Left ventricle myocardium inferior (tissue), 1 donor: ENCODE data around the gene FGF6. TPM values are rescaled to one million over a fixed set of nuclear protein-coding genes. Genes with fewer than 3 reads are reported as not detected.

Experiments
- DNase-seq: peaks from one replicate; pipeline ENCODE4 v3.0.0-alpha.2; 2020
- H3K27ac ChIP-seq: fragments of 200-600 bp; replicated peaks from 2 replicates; pipeline ENCODE4 v1.8.0; 2021
- H3K27me3 ChIP-seq: fragments of 200-600 bp; 2 replicates; pipeline ENCODE4 v1.8.0; 2021; ENCODE audit warnings: low read depth
- H3K36me3 ChIP-seq: fragments of 200-600 bp; 2 replicates; pipeline ENCODE4 v1.8.0; 2021
- H3K4me1 ChIP-seq: fragments of 200-600 bp; 2 replicates; pipeline ENCODE4 v1.8.0; 2021
- H3K4me3 ChIP-seq: fragments of 200-600 bp; 2 replicates; pipeline ENCODE4 v1.8.0; 2021; ENCODE audit warnings: mild to moderate bottlenecking, moderate library complexity
- H3K9me3 ChIP-seq: fragments of 200-600 bp; replicated peaks from 2 replicates; pipeline ENCODE4 v1.8.0; 2021
- intact Hi-C: fragments of 100-400 bp; cut with micrococcal nuclease; formaldehyde crosslinking; loops from one replicate; pipeline ENCODE4 v1.11.0; 2022
- total RNA-seq: library from RNA; stranded (reverse); fragmentation: NEBNext Ultra II Directional; extraction: Animal tissue kit (Norgen Biotek cat#: 25700); gene quantifications from one replicate; pipeline ENCODE4 v1.2.1, GENCODE V29; 2021
- TF ChIP-seq, protein P1 (sequence below): fragments of 200-600 bp; IDR thresholded peaks from 2 replicates; pipeline ENCODE4 v1.8.0; 2021; ENCODE audit warnings: antibody characterized with exemption, mild to moderate bottlenecking, borderline replicate concordance
- donor health status: DM: no; HTN: yes; CAD: no; lungs with severe emphysema.

FGF6 gene
- total RNA-seq, 1 donor from 2014 or later, result not detected

- intact Hi-C loops, result no loop called here
- no peaks in the 10 kb centered on the region for H3K36me3 ChIP-seq
- H3K4me1 ChIP-seq, result peaks cover 15% of the 10 kb centered on the region
- H3K4me3 ChIP-seq, result no peak overlapping the region
- TF ChIP-seq, protein P1, sequence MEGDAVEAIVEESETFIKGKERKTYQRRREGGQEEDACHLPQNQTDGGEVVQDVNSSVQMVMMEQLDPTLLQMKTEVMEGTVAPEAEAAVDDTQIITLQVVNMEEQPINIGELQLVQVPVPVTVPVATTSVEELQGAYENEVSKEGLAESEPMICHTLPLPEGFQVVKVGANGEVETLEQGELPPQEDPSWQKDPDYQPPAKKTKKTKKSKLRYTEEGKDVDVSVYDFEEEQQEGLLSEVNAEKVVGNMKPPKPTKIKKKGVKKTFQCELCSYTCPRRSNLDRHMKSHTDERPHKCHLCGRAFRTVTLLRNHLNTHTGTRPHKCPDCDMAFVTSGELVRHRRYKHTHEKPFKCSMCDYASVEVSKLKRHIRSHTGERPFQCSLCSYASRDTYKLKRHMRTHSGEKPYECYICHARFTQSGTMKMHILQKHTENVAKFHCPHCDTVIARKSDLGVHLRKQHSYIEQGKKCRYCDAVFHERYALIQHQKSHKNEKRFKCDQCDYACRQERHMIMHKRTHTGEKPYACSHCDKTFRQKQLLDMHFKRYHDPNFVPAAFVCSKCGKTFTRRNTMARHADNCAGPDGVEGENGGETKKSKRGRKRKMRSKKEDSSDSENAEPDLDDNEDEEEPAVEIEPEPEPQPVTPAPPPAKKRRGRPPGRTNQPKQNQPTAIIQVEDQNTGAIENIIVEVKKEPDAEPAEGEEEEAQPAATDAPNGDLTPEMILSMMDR, result no peak
- no peaks in the 10 kb centered on the region for H3K27me3 ChIP-seq
- H3K9me3 ChIP-seq, result no peaks in the 10 kb centered on the region
- DNase-seq, result no peak
- H3K27ac ChIP-seq, result no peak overlapping the region
Measured at GRCh38 chr12:4433745-4434058, 11.9 kb downstream of the FGF6 start.

DNA sequence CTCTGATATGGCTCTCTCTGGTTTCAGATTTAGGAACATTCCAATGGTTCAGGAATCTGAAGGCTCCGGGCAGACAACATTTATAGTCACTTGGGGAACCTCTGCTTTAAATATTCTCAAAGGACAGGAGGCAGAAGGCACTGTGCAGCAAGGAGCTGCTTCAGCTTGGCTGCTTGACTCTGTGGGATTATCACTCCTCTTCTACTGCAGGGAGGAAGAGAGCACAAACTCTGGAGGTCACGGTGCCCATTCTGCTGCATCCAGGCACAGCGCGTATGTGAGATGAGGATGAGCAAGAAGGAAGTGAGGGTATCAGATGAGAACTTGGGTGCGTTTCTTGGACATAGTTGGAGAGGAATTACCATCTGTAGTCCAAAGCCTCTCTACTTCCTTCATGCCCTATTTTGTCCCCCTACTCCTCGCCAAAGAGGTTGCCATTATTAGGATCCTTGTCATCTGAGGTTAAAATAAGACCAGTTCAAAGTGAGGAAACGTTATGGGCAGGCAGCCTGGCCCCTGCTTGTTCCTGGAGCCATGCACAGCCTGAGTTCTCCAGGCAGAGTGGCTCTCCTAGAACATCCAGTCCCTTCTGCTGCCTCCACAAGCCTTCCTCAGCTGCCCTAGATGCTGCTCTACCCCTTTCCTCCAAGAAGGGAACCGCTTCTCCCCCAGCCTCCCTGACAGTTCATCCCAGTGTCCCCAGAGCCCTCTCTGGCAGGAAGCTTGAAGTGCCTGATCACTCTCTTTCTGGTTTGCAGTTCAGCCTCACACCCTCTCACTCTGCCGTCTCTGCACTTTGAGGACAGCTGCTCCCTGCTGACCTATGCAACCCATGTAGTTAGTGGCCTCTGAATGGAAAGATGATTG, 12.5 kb downstream of the FGF6 start:
- Histone ChIP-seq H3K36me3 (no peaks in the 10 kb centered on the region), H3K9me3 (no peaks in the 10 kb centered on the region), H3K27me3 (no peaks in the 10 kb centered on the region), H3K4me1 (peaks cover 15% of the 10 kb centered on the region), H3K4me3 (no peak overlapping the region), H3K27ac (no peak overlapping the region)
- TF ChIP-seq, protein P1, result no peak
- intact Hi-C loops, result no loop called here
- DNase-seq, result no peak

DNA sequence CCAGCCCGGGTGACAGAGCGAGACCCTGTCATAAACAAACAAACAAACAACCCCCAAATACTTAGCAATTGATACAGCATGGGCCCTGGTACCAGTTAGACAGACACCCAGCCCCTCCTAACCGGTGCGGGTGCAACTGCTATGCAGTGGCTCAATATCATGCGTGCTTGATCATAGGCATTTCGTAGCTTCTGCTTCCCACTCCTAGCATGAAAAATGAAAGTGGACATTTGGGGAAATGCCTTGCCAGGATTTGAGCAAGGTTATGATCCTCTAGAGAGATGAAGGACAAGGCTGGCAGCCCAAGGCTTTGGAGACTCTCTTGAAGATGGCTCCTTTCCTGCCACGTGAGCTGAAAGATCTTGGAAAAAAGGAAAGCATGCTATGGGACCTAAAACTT, 13.7 kb downstream of the FGF6 start:
- Histone ChIP-seq H3K4me3 (no peak overlapping the region), H3K9me3 (no peaks in the 10 kb centered on the region), H3K27me3 (no peaks in the 10 kb centered on the region), H3K4me1 (peaks cover 15% of the 10 kb centered on the region), H3K27ac (no peak overlapping the region), H3K36me3 (no peaks in the 10 kb centered on the region)
- DNase-seq, result no peak
- intact Hi-C loops, result no loop called here
- TF ChIP-seq, protein P1, result no peak

GRCh38 chr12:4431436-4431835, 14.2 kb downstream of the FGF6 start:
- H3K4me3 ChIP-seq, result no peak overlapping the region
- intact Hi-C loops, result no loop called here

DNA sequence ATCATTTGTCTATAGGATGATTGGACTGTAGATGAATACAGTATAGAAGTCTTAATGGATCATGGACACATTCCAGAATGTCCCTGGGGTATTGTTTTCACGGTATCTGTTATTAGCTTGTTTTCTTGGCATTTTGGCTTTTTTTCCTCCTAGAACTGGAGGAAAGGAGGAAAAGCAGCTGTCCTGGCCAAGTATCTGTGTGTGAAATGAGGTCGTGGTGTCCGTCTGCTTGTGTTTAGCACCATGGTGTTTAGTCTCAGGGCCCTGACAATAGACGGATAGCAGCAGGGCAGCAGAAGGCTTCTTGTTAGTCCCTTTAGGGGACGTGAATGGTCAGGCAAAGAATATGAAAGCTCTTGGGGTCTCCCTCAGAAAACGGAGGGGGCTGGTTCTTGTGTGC, 21.2 kb downstream of the FGF6 start:
- H3K9me3 ChIP-seq, result no peaks in the 10 kb centered on the region
- no peak overlapping the region for H3K4me3 ChIP-seq
- no peak for DNase-seq
- no peaks in the 10 kb centered on the region for H3K4me1 ChIP-seq
- no peaks in the 10 kb centered on the region for H3K36me3 ChIP-seq
- peaks cover 7% of the 10 kb centered on the region for H3K27me3 ChIP-seq
- TF ChIP-seq, protein P1, result no peak
- H3K27ac ChIP-seq, result no peak overlapping the region
- intact Hi-C loops, result loop anchor here (5.0 kb wide), 1 partner anchor 103 kb away; no protein-coding TSS in a partner anchor

More at GRCh38 chr12:4431436-4431835, 14.2 kb downstream of the FGF6 start:
- H3K36me3 ChIP-seq, result no peaks in the 10 kb centered on the region
- no peaks in the 10 kb centered on the region for H3K9me3 ChIP-seq
- DNase-seq, result no peak
- H3K27ac ChIP-seq, result no peak overlapping the region
- no peaks in the 10 kb centered on the region for H3K27me3 ChIP-seq
- peaks cover 15% of the 10 kb centered on the region for H3K4me1 ChIP-seq
- TF ChIP-seq, protein P1, result no peak
